SKM-1 treated with dmso at 0.1 percent for 144 hours (cell line): ENCODE data around the gene DNAH14.
A peak's percentile ranks its signal among the peaks of the same experiment; 100 is the strongest.

ENCODE experiments used
- DNase-seq: peaks from one replicate; lab custom pipeline; 2025; ENCODE audit not compliant: unreplicated experiment; lab: John Stamatoyannopoulos, UW

DNAH14 gene

GRCh38 chr1:225424562-225425200 lies 495.2 kb downstream of the DNAH14 start:
- no peak for DNase-seq

GRCh38 chr1:225425201-225425786 lies 495.8 kb downstream of the DNAH14 start:
- peak; percentile 78 for DNase-seq

GRCh38 chr1:225426395-225427234 lies 497.1 kb downstream of the DNAH14 start:
- DNase-seq, result peak; percentile 71

GRCh38 chr1:225427235-225428067 lies 498.0 kb downstream of the DNAH14 start, which contains the start of gene LBR:
LBR (minus strand) TSS chr1:225428038; CDS start chr1:225424075, 3,963 bp downstream.
- DNase-seq, result peak; percentile 57

- peak; percentile 92 for DNase-seq
These were observed 498.8 kb downstream of the DNAH14 start for GRCh38 chr1:225428068-225428880.

GRCh38 chr1:225428881-225429455 lies 499.5 kb downstream of the DNAH14 start:
- DNase-seq, result peak; percentile 99

GRCh38 chr1:225430301-225430700 lies 500.8 kb downstream of the DNAH14 start:
- no peak for DNase-seq

- DNase-seq, result no peak
These were observed 501.8 kb downstream of the DNAH14 start for GRCh38 chr1:225431081-225431863.

GRCh38 chr1:225434046-225434445 lies 504.6 kb downstream of the DNAH14 start:
- no peak for DNase-seq

- DNase-seq, result no peak
These were observed 505.6 kb downstream of the DNAH14 start for GRCh38 chr1:225435076-225435475.

- no peak for DNase-seq
These were observed 506.0 kb downstream of the DNAH14 start for GRCh38 chr1:225435487-225435886.

- no peak for DNase-seq
These were observed 506.5 kb downstream of the DNAH14 start for GRCh38 chr1:225435957-225436392.

GRCh38 chr1:225437710-225438437 lies 508.4 kb downstream of the DNAH14 start:
- DNase-seq, result no peak

- DNase-seq, result no peak
These were observed 511.1 kb downstream of the DNAH14 start for GRCh38 chr1:225440380-225441221.

- DNase-seq, result no peak
These were observed 512.0 kb downstream of the DNAH14 start for GRCh38 chr1:225441314-225442122.

- DNase-seq, result no peak
These were observed 512.6 kb downstream of the DNAH14 start for GRCh38 chr1:225442123-225442505.
